Measurements from ENCODE around the gene WDFY4. TPM values are rescaled to one million over a fixed set of nuclear protein-coding genes. Genes with fewer than 3 reads are reported as not detected.

Gene WDFY4
- polyA plus RNA-seq, 1 donor from 2014 or later: not detected

DNA sequence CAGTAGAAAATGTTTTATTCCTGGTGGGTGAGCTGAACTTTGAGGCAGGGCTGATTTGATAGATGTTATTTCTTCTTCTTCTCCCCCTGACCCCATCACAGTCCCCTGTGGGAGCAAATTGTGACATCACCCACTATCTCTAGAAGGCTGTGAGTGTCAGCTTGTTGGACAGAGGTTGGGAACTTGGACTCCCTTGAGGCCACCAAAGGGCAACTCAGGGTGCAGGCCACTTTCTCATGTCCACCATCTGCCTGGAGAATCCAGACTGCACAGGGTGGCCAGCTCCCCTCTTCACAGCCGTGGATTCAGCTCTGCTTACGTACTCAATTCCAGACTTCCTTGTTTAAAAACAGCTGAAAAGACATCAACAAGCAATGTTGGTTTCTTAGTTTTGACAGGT is 151.9 kb downstream of the WDFY4 start:
- Histone ChIP-seq H3K9me3 (ENCODE audit: low read length) (no peaks in the 10 kb centered on the region), H4K20me1 (ENCODE audit: insufficient read depth) (no peaks in the 10 kb centered on the region), H2AFZ (ENCODE audit: low read depth, low read length) (no peak overlapping the region), H3K27ac (ENCODE audit: low read length) (no peak overlapping the region), H3K27me3 (ENCODE audit: insufficient read depth, low read depth, low read length) (no peaks in the 10 kb centered on the region), H3K4me2 (ENCODE audit: low read length) (no peak overlapping the region), H3F3A (ENCODE audit: insufficient read depth, low read length, poor library complexity, severe bottlenecking) (no peaks in the 10 kb centered on the region), H3K9ac (ENCODE audit: low read length) (no peak overlapping the region), H3K79me2 (replicated peaks; ENCODE audit: insufficient read depth, low read length) (no peaks in the 10 kb centered on the region), H3K36me3 (ENCODE audit: insufficient read depth, low read length) (no peaks in the 10 kb centered on the region), H3K4me3 (ENCODE audit: low read length) (no peak overlapping the region), H3K9me2 (ENCODE audit: insufficient read depth, low read length) (no peaks in the 10 kb centered on the region)
- TF ChIP-seq EZH2 (IDR thresholded peaks at IDR 0.05; ENCODE audit: borderline replicate concordance, insufficient read depth, low read length, poor library complexity, severe bottlenecking) (no peak), TAF1 (IDR thresholded peaks at IDR 0.05; ENCODE audit: low read depth) (no peak), MXI1 (conservative IDR thresholded peaks at IDR 0.05; ENCODE audit: poor library complexity, severe bottlenecking) (no peak), POLR2AphosphoS5 (IDR thresholded peaks at IDR 0.05) (no peak), RAD21 (conservative IDR thresholded peaks at IDR 0.05) (no peak), EP300 (conservative IDR thresholded peaks at IDR 0.05; ENCODE audit: poor library complexity, severe bottlenecking) (no peak), SMC3 (conservative IDR thresholded peaks at IDR 0.05; ENCODE audit: poor library complexity) (no peak)
- TF ChIP-seq, protein P1, sequence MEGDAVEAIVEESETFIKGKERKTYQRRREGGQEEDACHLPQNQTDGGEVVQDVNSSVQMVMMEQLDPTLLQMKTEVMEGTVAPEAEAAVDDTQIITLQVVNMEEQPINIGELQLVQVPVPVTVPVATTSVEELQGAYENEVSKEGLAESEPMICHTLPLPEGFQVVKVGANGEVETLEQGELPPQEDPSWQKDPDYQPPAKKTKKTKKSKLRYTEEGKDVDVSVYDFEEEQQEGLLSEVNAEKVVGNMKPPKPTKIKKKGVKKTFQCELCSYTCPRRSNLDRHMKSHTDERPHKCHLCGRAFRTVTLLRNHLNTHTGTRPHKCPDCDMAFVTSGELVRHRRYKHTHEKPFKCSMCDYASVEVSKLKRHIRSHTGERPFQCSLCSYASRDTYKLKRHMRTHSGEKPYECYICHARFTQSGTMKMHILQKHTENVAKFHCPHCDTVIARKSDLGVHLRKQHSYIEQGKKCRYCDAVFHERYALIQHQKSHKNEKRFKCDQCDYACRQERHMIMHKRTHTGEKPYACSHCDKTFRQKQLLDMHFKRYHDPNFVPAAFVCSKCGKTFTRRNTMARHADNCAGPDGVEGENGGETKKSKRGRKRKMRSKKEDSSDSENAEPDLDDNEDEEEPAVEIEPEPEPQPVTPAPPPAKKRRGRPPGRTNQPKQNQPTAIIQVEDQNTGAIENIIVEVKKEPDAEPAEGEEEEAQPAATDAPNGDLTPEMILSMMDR (IDR thresholded peaks at IDR 0.05; ENCODE audit: poor library complexity, severe bottlenecking): no peak
- TF ChIP-seq, protein P2, sequence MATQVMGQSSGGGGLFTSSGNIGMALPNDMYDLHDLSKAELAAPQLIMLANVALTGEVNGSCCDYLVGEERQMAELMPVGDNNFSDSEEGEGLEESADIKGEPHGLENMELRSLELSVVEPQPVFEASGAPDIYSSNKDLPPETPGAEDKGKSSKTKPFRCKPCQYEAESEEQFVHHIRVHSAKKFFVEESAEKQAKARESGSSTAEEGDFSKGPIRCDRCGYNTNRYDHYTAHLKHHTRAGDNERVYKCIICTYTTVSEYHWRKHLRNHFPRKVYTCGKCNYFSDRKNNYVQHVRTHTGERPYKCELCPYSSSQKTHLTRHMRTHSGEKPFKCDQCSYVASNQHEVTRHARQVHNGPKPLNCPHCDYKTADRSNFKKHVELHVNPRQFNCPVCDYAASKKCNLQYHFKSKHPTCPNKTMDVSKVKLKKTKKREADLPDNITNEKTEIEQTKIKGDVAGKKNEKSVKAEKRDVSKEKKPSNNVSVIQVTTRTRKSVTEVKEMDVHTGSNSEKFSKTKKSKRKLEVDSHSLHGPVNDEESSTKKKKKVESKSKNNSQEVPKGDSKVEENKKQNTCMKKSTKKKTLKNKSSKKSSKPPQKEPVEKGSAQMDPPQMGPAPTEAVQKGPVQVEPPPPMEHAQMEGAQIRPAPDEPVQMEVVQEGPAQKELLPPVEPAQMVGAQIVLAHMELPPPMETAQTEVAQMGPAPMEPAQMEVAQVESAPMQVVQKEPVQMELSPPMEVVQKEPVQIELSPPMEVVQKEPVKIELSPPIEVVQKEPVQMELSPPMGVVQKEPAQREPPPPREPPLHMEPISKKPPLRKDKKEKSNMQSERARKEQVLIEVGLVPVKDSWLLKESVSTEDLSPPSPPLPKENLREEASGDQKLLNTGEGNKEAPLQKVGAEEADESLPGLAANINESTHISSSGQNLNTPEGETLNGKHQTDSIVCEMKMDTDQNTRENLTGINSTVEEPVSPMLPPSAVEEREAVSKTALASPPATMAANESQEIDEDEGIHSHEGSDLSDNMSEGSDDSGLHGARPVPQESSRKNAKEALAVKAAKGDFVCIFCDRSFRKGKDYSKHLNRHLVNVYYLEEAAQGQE (IDR thresholded peaks at IDR 0.05; ENCODE audit: borderline replicate concordance): no peak

DNA sequence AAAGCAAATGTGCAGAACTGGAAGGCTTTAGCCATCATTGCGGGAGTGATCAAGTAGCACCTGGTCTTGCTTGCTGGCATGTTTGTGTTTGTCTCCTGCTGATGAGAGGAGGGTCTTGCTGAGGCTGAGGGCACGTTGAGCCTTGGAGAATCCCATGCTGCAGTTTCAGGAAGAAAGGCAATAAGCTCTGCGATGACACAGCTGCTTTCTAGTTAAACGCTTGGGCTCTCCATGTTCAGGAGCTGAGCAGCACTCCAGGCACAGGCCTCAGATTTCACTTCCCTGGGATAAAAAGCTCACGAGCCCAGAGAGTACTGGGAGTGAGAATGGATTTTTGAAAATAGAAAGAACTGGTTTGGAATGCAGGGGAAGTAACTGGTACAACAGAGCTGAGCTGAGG is 154.2 kb downstream of the WDFY4 start:
- Histone ChIP-seq H4K20me1 (ENCODE audit: insufficient read depth) (no peaks in the 10 kb centered on the region), H3K9ac (ENCODE audit: low read length) (no peak overlapping the region), H2AFZ (ENCODE audit: low read depth, low read length) (no peak overlapping the region), H3K36me3 (ENCODE audit: insufficient read depth, low read length) (no peaks in the 10 kb centered on the region), H3K27me3 (ENCODE audit: insufficient read depth, low read depth, low read length) (no peaks in the 10 kb centered on the region), H3K9me3 (ENCODE audit: low read length) (no peaks in the 10 kb centered on the region), H3K4me2 (ENCODE audit: low read length) (no peak overlapping the region), H3K79me2 (replicated peaks; ENCODE audit: insufficient read depth, low read length) (no peaks in the 10 kb centered on the region), H3K9me2 (ENCODE audit: insufficient read depth, low read length) (no peaks in the 10 kb centered on the region), H3K27ac (ENCODE audit: low read length) (no peak overlapping the region), H3K4me3 (ENCODE audit: low read length) (no peak overlapping the region), H3F3A (ENCODE audit: insufficient read depth, low read length, poor library complexity, severe bottlenecking) (no peaks in the 10 kb centered on the region)
- no peak for TF ChIP-seq RAD21 (conservative IDR thresholded peaks at IDR 0.05)
- TF ChIP-seq EZH2 (IDR thresholded peaks at IDR 0.05; ENCODE audit: borderline replicate concordance, insufficient read depth, low read length, poor library complexity, severe bottlenecking): no peak
- TF ChIP-seq SMC3 (conservative IDR thresholded peaks at IDR 0.05; ENCODE audit: poor library complexity): no peak
